T-helper 9 cell (primary cell): ENCODE results near the gene CYP17A1.
A peak's percentile ranks its signal among the peaks of the same experiment; 100 is the strongest.
"Not testable (repeated sequence)": the region's sequence is repeated elsewhere in the genome, so short reads cannot be mapped to it uniquely, and the experiment has no call there.

ENCODE experiments used
- DNase-seq: peaks from one replicate; pipeline ENCODE4 v3.0.0-alpha.2; 2020
- total RNA-seq, 2 donors: gene quantifications; one replicate each; lab custom pipeline; 2026; lab: John Stamatoyannopoulos, UW

Gene CYP17A1
- 0 reads per million in 2 donors for total RNA-seq

- DNase-seq = no peak
These were observed at the start of gene CYP17A1 for GRCh38 chr10:102837230-102837721. TSS of gene CYP17A1 (minus strand) at chr10:102837413. CDS start at chr10:102837361, 52 bp downstream.

- DNase-seq = no peak
These were observed 43.0 kb upstream of the CYP17A1 start for GRCh38 chr10:102880256-102880655.

GRCh38 chr10:102878629-102879028, 41.4 kb upstream of the CYP17A1 start:
- no peak for DNase-seq

DNA sequence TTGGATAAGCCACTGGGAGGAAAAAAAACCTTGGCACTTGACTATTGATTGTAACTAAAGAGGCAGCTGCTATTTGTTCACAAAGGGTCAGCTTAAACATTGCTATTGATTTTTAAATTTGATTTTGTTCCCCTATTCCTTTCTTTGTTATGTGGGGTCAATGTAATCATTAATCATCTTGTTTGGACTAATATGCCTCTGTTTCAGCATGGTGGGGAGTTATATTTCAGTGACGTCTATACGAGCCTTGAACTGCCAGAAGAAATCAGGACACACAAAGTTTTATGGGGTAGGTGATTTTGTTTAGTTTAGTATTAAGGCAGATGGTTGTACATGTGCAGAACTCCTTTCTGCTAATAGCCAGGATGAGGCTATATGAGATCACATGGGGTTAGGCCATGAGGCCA, 39.5 kb upstream of the CYP17A1 start:
- DNase-seq = no peak

DNA sequence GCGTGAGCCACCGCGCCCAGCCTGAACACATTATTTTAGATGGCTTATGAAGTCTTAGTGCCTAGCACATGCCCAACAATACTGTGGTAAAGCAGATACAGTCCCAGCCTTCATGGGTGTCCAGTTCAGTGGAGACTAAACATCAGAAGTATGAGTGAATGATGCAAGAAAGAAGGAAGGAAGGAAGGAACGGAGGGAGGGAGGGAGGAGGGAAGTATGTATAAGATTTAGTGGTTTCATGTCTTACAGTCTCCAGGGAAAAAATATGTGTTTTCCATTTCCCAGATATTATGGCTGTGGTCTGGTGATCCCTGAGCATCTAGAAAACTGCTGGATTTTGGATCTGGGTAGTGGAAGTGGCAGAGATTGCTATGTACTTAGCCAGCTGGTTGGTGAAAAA, 35.0 kb upstream of the CYP17A1 start:
- no peak for DNase-seq

- DNase-seq = no peak
These were observed 33.0 kb upstream of the CYP17A1 start for GRCh38 chr10:102870221-102870620.

GRCh38 chr10:102869258-102870198, 32.3 kb upstream of the CYP17A1 start, which contains the start of gene AS3MT:
TSS of gene AS3MT (plus strand) at chr10:102869470. CDS start at chr10:102869593, 123 bp downstream.
- no peak for DNase-seq

- no peak for DNase-seq
These were observed 31.7 kb upstream of the CYP17A1 start for GRCh38 chr10:102868911-102869257.

- no peak for DNase-seq
These were observed 28.4 kb upstream of the CYP17A1 start for GRCh38 chr10:102865620-102866019.

GRCh38 chr10:102863660-102864059, 26.4 kb upstream of the CYP17A1 start:
- DNase-seq = no peak

DNA sequence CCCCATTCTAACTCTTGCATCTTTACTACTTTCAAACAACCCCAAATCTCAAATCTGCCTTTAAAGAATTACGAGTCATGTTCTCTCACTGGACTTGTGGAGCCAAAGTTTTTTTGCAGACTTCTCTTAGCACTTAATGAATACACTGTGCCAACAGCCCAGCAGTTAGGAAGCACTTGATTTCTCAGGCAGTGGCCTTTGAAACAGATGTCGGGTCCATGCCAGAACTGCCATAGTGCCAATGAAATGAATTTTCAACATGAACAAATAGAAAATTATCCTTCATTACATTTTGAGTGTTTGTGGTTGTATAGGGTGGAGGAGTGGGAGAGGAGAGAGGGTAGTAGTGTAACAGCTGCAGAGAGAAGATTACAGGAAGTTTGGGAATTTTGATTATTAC, 22.7 kb upstream of the CYP17A1 start:
- DNase-seq = no peak

- DNase-seq = no peak
These were observed 19.7 kb upstream of the CYP17A1 start for GRCh38 chr10:102856758-102857424.

GRCh38 chr10:102855731-102856436, 18.7 kb upstream of the CYP17A1 start:
- not testable (repeated sequence) for DNase-seq

GRCh38 chr10:102853237-102853636, 16.0 kb upstream of the CYP17A1 start:
- not testable (repeated sequence) for DNase-seq

DNA sequence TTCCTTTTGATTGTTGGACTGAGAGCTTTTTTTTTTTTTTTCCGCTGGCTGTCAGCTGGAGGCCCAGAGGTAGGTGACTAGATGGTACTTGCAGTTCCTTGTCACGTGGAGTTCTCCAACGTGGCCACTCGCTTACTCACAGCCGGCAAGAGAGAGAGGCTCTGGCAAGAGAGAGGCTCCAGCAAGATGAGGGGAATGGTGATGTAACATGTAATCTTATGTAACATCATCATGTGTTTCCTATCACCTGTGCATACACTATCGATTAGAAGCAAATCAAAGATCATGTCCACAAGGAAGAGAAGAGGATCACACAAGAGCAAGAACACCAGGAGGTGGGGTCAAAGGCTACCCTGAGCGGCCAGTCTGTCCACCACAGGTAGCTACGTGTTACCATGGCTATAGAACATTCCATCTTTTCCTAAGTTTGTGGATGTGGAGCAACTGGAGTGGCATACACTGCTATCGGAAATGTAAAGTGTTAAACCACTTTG, 12.9 kb upstream of the CYP17A1 start:
- DNase-seq = no peak

DNA sequence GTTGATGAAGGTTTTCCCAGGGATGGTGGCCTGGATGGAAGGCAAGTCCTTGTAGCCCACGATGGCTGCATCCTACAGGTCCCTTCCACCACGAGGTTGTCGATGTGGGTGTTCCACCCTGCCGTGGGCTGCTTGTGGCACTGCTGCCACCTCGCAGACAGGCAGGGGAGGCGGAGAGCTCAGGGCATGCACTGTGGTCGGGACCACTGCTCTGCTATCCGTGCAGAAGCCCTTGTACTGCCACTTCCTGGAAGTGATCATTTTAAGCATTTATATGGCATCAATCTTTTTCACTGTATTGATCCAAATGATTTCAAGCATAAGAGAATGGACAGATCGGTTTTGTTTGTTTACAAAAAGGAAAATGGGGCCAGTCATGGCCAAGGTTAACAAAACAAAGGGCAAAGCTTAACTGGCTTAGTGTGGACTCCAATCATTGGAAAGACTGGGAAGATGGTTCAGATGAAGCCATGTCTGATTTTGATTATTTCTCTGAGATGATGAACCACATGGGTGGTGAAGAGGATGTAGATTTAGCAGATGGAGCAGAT, 8.2 kb upstream of the CYP17A1 start:
- no peak for DNase-seq

GRCh38 chr10:102844190-102844776, 7.1 kb upstream of the CYP17A1 start:
- DNase-seq = not testable (repeated sequence)

GRCh38 chr10:102843139-102843538, 5.9 kb upstream of the CYP17A1 start:
- DNase-seq = not testable (repeated sequence)

GRCh38 chr10:102841827-102842345, 4.7 kb upstream of the CYP17A1 start:
- DNase-seq = no peak

- not testable (repeated sequence) for DNase-seq
These were observed 1.2 kb upstream of the CYP17A1 start for GRCh38 chr10:102838276-102838927.

GRCh38 chr10:102835007-102835482, 2.2 kb downstream of the CYP17A1 start:
- DNase-seq = peak; percentile 69
